Sigmoid colon (tissue), 7 donors: ENCODE measurements around the gene SERPINB5. TPM values are rescaled to one million over a fixed set of nuclear protein-coding genes. Genes with fewer than 3 reads are reported as not detected.

Experiments
- DNase-seq: peaks from one replicate; pipeline ENCODE4 v3.0.0-alpha.2; 2019
- H3K27ac ChIP-seq, 4 donors: fragments of 200-600 bp; sonication (generic); one replicate each; pipeline ENCODE4 v1.5.1; 2016 to 2019; ENCODE audit warnings: mild to moderate bottlenecking in 1 of 4
- H3K27me3 ChIP-seq, 3 donors: fragments of 200-600 bp; sonication (generic); one replicate each; pipeline ENCODE4 v1.5.1; 2019; ENCODE audit warnings: mild to moderate bottlenecking in 1 of 3
- H3K36me3 ChIP-seq, 4 donors: fragments of 200-600 bp; sonication (generic); one replicate each; pipeline ENCODE4 v1.5.1; 2016 to 2019
- H3K4me1 ChIP-seq, 4 donors: fragments of 200-600 bp; sonication (generic); one replicate each; pipeline ENCODE4 v1.5.1; 2017 to 2019
- H3K4me3 ChIP-seq, 4 donors: fragments of 200-600 bp; sonication (generic); one replicate each; pipeline ENCODE4 v1.5.1; 2017 to 2019; ENCODE audit warnings: mild to moderate bottlenecking in 2 of 4, moderate library complexity in 1 of 4
- H3K9me3 ChIP-seq, 4 donors: fragments of 200-600 bp in 3 of 4; sonication (generic) in 3 of 4; one replicate each; pipeline versions ENCODE4 v1.5.1 to v1.6.1; 2013 to 2019
- CTCF ChIP-seq, 4 experiments: fragments of 450-650 bp in 3 of 4; fragments of 200-600 bp in 1 of 4; IDR thresholded peaks; one replicate each; pipeline ENCODE4 v1.5.1; 2016 to 2019; ENCODE audit warnings: antibody characterized with exemption in 4 of 4, mild to moderate bottlenecking in 3 of 4, moderate library complexity in 2 of 4
- EP300 ChIP-seq, 4 donors: sonication (generic); formaldehyde crosslinking; IDR thresholded peaks; one replicate each; pipeline ENCODE4 v1.6.1; 2017; ENCODE audit warnings: antibody characterized with exemption in 4 of 4
- POLR2A ChIP-seq, 2 donors: fragments of 450-650 bp; IDR thresholded peaks; one replicate each; pipeline ENCODE4 v1.6.1; 2016; ENCODE audit warnings: antibody characterized with exemption in 2 of 2, mild to moderate bottlenecking in 2 of 2, moderate library complexity in 2 of 2
- POLR2AphosphoS5 ChIP-seq, 4 donors: sonication (generic); formaldehyde crosslinking; IDR thresholded peaks; one replicate each; pipeline ENCODE4 v1.6.1; 2017; ENCODE audit warnings: antibody characterized with exemption in 4 of 4
- WGBS, 2 donors: extraction: QIAGEN DNeasy Blood & Tissue Kit; methylation state at CpG; one replicate each; pipeline ENCODE4 v1.1.7; 2013; 5-methylcytosine and 5-hydroxymethylcytosine counted together
- intact Hi-C: fragments of 100-400 bp; cut with DNase I; formaldehyde crosslinking; loops from one replicate; pipeline ENCODE4 v1.15.1; 2023
- polyA plus RNA-seq, 3 donors: library from polyadenylated mRNA; stranded (reverse); fragments of 200-250 nt; gene quantifications; one replicate each; pipeline ENCODE4 v1.2.3, GENCODE V29; 2013
- total RNA-seq, 4 donors: library from RNA; depleted of rRNA; stranded (reverse); fragments of >200 nt; gene quantifications; one replicate each; pipeline ENCODE4 v1.1.0, GENCODE V29; 2016
- donor health status: healthy with polysubstance abuse.
- donor health status: Bipolar disorder and iron deficiency.
- donor health status: healthy.

SERPINB5 gene
- total and polyA plus RNA-seq, 7 donors, result 1.2 to 2.9 (median 1.6) TPM; not detected in 4

DNA sequence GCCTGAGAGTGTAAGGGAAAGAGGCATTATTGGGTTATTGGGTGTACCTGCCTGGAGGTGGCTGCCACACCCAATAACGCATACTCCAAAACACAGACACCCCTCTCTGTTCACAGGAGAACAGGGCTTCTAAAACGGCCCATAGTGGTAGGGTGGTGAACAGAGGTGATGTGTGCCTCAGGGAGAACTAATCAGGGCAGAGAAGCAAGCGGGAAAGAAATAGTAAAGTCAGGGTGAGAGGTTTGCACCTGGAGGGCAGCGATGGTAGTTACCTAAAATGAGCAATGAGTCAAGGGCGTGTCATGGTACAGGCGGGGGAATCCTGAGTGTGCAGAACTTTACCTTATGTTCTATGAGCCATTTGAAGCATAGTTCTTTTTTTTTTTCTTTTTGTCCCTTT is 32.9 kb upstream of the SERPINB5 start:
- 83 to 93% methylated on average over 6 of the region's 6 CpGs for WGBS, 2 donors
- H3K36me3 ChIP-seq, result no peaks in the 10 kb centered on the region
- no peaks in the 10 kb centered on the region for H3K27me3 ChIP-seq
- no peaks in the 10 kb centered on the region for H3K9me3 ChIP-seq
- intact Hi-C loops, result loop anchor here (5.0 to 10.0 kb wide), 2 partner anchors 77 to 309 kb away; partner anchors contain the start of gene KDSR
- no peak overlapping the region for H3K4me3 ChIP-seq
- TF ChIP-seq POLR2A (IDR thresholded peaks at IDR 0.05), result no peak
- TF ChIP-seq POLR2AphosphoS5 (IDR thresholded peaks at IDR 0.05), result no peak
- TF ChIP-seq EP300 (IDR thresholded peaks at IDR 0.05), result no peak
- TF ChIP-seq CTCF (IDR thresholded peaks at IDR 0.05), result no peak
- peaks cover 0 to 57% (median 41%) of the 10 kb centered on the region in 4 donors for H3K4me1 ChIP-seq
- H3K27ac ChIP-seq, result peak overlapping the region in 3 of 4 donors; percentile 49 to 84 (median 79)
- no peak for DNase-seq

GRCh38 chr18:63444580-63444979 is 32.2 kb upstream of the SERPINB5 start:
- H3K36me3 ChIP-seq, result no peaks in the 10 kb centered on the region
- H3K27me3 ChIP-seq, result no peaks in the 10 kb centered on the region
- H3K4me3 ChIP-seq, result no peak overlapping the region
- intact Hi-C loops, result loop anchor here (5.0 to 10.0 kb wide), 2 partner anchors 77 to 310 kb away; partner anchors contain the start of gene KDSR
- WGBS, 2 donors, result 58 to 78% methylated on average over 6 of the region's 6 CpGs
- no peak for DNase-seq
- peaks cover 0 to 49% (median 37%) of the 10 kb centered on the region in 4 donors for H3K4me1 ChIP-seq
- H3K27ac ChIP-seq, result peak overlapping the region; percentile 49 to 84 (median 66)
- peak in 3 of 4 donors; percentile 36 to 72 (median 68) for TF ChIP-seq EP300 (IDR thresholded peaks at IDR 0.05)
- no peak for TF ChIP-seq CTCF (IDR thresholded peaks at IDR 0.05)
- no peak for TF ChIP-seq POLR2A (IDR thresholded peaks at IDR 0.05)
- TF ChIP-seq POLR2AphosphoS5 (IDR thresholded peaks at IDR 0.05), result peak; percentile 39 to 82 (median 52)
- H3K9me3 ChIP-seq, result no peaks in the 10 kb centered on the region

- Histone ChIP-seq H3K4me3 (no peak overlapping the region), H3K27ac (peak overlapping the region; percentile 8 to 84 (median 66)), H3K9me3 (no peaks in the 10 kb centered on the region), H3K36me3 (no peaks in the 10 kb centered on the region), H3K27me3 (no peaks in the 10 kb centered on the region), H3K4me1 (peaks cover 0 to 44% (median 35%) of the 10 kb centered on the region in 4 donors)
- DNase-seq, result peak; percentile 79
- TF ChIP-seq POLR2AphosphoS5 (IDR thresholded peaks at IDR 0.05) (peak; percentile 65 to 70 (median 68)), EP300 (IDR thresholded peaks at IDR 0.05) (peak in 1 of 4 donors; percentile 27), CTCF (IDR thresholded peaks at IDR 0.05) (no peak), POLR2A (IDR thresholded peaks at IDR 0.05) (no peak)
- 72 to 81% methylated on average over 2 of the region's 2 CpGs for WGBS, 2 donors
- intact Hi-C loops, result loop anchor here (10.0 kb wide), 1 partner anchor 310 kb away; no protein-coding TSS in a partner anchor
These were observed 31.7 kb upstream of the SERPINB5 start for GRCh38 chr18:63445037-63445436.

- no peak for TF ChIP-seq POLR2AphosphoS5 (IDR thresholded peaks at IDR 0.05)
- H3K36me3 ChIP-seq, result no peaks in the 10 kb centered on the region
- no peak for DNase-seq
- H3K4me1 ChIP-seq, result peaks cover 0 to 40% (median 36%) of the 10 kb centered on the region in 4 donors
- intact Hi-C loops, result loop anchor here (10.0 kb wide), 1 partner anchor 311 kb away; no protein-coding TSS in a partner anchor
- no peak overlapping the region for H3K4me3 ChIP-seq
- H3K27ac ChIP-seq, result peak overlapping the region in 2 of 4 donors; percentile 79 to 84
- no peaks in the 10 kb centered on the region for H3K27me3 ChIP-seq
- no peaks in the 10 kb centered on the region for H3K9me3 ChIP-seq
- 92 to 95% methylated on average over 3 of the region's 3 CpGs for WGBS, 2 donors
These were observed 30.5 kb upstream of the SERPINB5 start for GRCh38 chr18:63446266-63446665.

- Histone ChIP-seq H3K27me3 (no peaks in the 10 kb centered on the region), H3K4me1 (peaks cover 0 to 48% (median 44%) of the 10 kb centered on the region in 4 donors), H3K27ac (peak overlapping the region in 2 of 4 donors; percentile 79 to 84), H3K9me3 (no peaks in the 10 kb centered on the region), H3K36me3 (no peaks in the 10 kb centered on the region), H3K4me3 (no peak overlapping the region)
- no peak for TF ChIP-seq CTCF (IDR thresholded peaks at IDR 0.05)
- no peak for TF ChIP-seq POLR2AphosphoS5 (IDR thresholded peaks at IDR 0.05)
- TF ChIP-seq POLR2A (IDR thresholded peaks at IDR 0.05), result no peak
- TF ChIP-seq EP300 (IDR thresholded peaks at IDR 0.05), result no peak
- no peak for DNase-seq
- intact Hi-C loops, result loop anchor here (10.0 kb wide), 1 partner anchor 312 kb away; no protein-coding TSS in a partner anchor
- 85 to 91% methylated on average over 5 of the region's 5 CpGs for WGBS, 2 donors
These were observed 29.7 kb upstream of the SERPINB5 start for GRCh38 chr18:63447066-63447465.
